ENCODE data around the gene TAF11.

The TAF11 gene

DNA sequence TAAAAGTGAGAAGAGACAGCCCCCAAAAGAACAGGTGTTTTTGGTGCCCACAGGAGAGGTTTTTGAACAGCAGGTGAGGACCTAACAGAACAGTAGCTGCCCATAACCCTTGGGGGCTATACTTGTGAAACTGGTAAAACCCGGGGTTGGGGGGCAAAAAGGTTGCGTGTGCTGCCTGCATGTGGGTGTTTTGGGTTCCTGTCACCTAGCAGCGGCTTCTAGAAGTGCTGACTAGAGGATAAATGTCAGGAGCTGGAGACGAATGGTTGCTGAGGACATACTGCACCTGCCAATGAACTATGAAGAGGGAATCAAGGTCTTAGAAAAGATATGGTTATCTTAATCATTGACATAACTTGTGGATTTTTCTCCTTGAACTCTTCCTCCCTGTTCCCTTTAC is 16.0 kb downstream of the TAF11 start:
- Histone ChIP-seq H3K9ac (ENCODE audit: low read depth in 1 of 2, low read length in 2 of 2) (no peak overlapping the region), H3K4me3 (ENCODE audit: low read length in 2 of 2) (no peak overlapping the region), H3K9me3 (ENCODE audit: control insufficient read depth in 2 of 2, low read length in 2 of 2) (no peaks in the 10 kb centered on the region), H3K27me3 (ENCODE audit: control insufficient read depth in 2 of 2, insufficient read depth in 2 of 2, low read length in 2 of 2) (no peaks in the 10 kb centered on the region), H3K4me1 (ENCODE audit: control insufficient read depth in 2 of 2, insufficient read depth in 2 of 2, low read length in 2 of 2) (peaks cover 5 to 11% of the 10 kb centered on the region in 2 donors), H3K36me3 (ENCODE audit: control insufficient read depth in 2 of 2, insufficient read depth in 2 of 2, low read length in 2 of 2) (peaks cover 35 to 56% of the 10 kb centered on the region in 2 donors), H3K27ac (ENCODE audit: low read depth in 2 of 2, low read length in 2 of 2) (no peak overlapping the region)

DNA sequence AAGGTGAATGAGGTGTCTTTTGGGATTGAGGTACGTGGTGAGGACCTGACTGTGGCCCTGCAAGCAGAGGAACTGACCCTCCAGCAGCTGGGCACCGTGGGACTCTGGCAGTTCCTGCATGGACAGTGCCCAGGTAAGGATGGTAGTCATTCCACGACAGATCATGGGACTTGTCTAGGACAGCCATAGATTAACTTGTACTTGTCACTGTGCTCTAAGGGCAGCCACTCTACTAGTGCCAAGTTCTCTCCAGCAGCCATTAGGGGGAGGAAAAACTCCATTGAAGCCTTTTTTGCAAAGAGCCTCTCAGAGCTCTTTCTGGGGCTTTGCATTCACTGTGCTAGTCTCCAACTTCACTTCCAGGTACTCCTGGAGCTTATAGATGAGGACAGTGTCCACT is 20.4 kb downstream of the TAF11 start:
- Histone ChIP-seq H3K4me3 (ENCODE audit: low read length in 2 of 2) (no peak overlapping the region), H3K4me1 (ENCODE audit: control insufficient read depth in 2 of 2, insufficient read depth in 2 of 2, low read length in 2 of 2) (no peaks in the 10 kb centered on the region), H3K9ac (ENCODE audit: low read depth in 1 of 2, low read length in 2 of 2) (no peak overlapping the region), H3K27ac (ENCODE audit: low read depth in 2 of 2, low read length in 2 of 2) (no peak overlapping the region), H3K27me3 (ENCODE audit: control insufficient read depth in 2 of 2, insufficient read depth in 2 of 2, low read length in 2 of 2) (no peaks in the 10 kb centered on the region), H3K9me3 (ENCODE audit: control insufficient read depth in 2 of 2, low read length in 2 of 2) (no peaks in the 10 kb centered on the region), H3K36me3 (ENCODE audit: control insufficient read depth in 2 of 2, insufficient read depth in 2 of 2, low read length in 2 of 2) (peaks cover 21 to 45% of the 10 kb centered on the region in 2 donors)

DNA sequence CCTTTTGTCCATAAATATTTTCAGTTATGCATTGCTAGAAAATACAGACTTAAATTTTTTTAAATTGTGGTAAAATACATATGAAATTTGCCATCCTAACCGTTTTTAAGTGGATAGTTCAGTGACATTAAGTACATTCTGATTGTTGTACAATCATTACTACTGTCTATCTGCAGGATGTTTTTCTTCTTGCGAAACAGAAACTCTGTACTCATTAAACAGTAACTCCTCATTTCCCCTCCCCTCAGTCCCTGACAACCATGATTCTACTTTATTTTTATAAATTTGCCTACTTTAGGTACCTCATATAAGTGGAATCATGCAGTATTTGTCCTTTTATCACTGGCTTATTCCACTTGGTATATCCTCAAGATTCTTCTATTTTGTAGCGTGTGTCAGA is 21.3 kb downstream of the TAF11 start:
- Histone ChIP-seq H3K9me3 (ENCODE audit: control insufficient read depth in 2 of 2, low read length in 2 of 2) (no peaks in the 10 kb centered on the region), H3K4me3 (ENCODE audit: low read length in 2 of 2) (no peak overlapping the region), H3K36me3 (ENCODE audit: control insufficient read depth in 2 of 2, insufficient read depth in 2 of 2, low read length in 2 of 2) (peaks cover 18 to 36% of the 10 kb centered on the region in 2 donors), H3K9ac (ENCODE audit: low read depth in 1 of 2, low read length in 2 of 2) (no peak overlapping the region), H3K4me1 (ENCODE audit: control insufficient read depth in 2 of 2, insufficient read depth in 2 of 2, low read length in 2 of 2) (no peaks in the 10 kb centered on the region), H3K27me3 (ENCODE audit: control insufficient read depth in 2 of 2, insufficient read depth in 2 of 2, low read length in 2 of 2) (no peaks in the 10 kb centered on the region), H3K27ac (ENCODE audit: low read depth in 2 of 2, low read length in 2 of 2) (no peak overlapping the region)

DNA sequence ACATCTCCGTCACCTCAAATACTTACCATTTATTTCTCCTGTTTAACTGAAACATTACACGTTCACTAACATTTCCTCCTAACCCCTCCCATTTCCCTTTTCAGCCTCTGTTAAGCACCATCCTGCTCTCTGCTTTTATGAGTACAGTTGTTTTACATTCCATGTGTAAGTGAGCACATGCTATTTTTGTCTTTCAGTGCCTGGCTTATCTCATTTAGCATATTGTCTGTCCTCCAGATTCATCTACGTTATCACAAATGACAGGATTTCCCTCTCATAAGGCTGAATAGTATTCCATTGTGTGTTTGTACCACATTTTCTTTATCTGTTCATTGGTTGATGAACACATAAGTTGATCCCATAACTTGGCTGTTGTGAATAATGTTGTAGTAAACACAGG is 22.7 kb downstream of the TAF11 start:
- Histone ChIP-seq H3K9me3 (ENCODE audit: control insufficient read depth in 2 of 2, low read length in 2 of 2) (no peaks in the 10 kb centered on the region), H3K36me3 (ENCODE audit: control insufficient read depth in 2 of 2, insufficient read depth in 2 of 2, low read length in 2 of 2) (peaks cover 8 to 23% of the 10 kb centered on the region in 2 donors), H3K9ac (ENCODE audit: low read depth in 1 of 2, low read length in 2 of 2) (no peak overlapping the region), H3K4me3 (ENCODE audit: low read length in 2 of 2) (no peak overlapping the region), H3K4me1 (ENCODE audit: control insufficient read depth in 2 of 2, insufficient read depth in 2 of 2, low read length in 2 of 2) (no peaks in the 10 kb centered on the region), H3K27me3 (ENCODE audit: control insufficient read depth in 2 of 2, insufficient read depth in 2 of 2, low read length in 2 of 2) (no peaks in the 10 kb centered on the region), H3K27ac (ENCODE audit: low read depth in 2 of 2, low read length in 2 of 2) (no peak overlapping the region)

DNA sequence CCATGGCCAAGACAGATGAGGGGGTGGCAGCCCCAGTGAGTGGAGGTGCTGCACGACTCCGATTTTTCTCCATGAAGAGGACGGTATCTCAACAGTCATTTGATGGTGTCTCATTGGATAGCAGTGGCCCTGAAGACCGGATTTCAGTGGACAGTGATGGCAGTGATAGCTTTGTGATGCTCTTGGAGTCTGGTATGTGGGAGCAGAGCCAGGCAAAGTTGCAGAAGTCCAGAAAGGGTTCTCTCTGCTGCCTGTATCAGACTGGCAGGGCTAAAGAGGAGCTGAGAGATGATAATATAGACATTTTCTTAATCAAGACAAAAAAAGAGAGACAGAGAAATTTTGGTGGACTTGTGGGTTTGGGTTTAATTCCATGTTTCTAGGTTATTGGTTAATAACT is 23.8 kb downstream of the TAF11 start:
- Histone ChIP-seq H3K27ac (ENCODE audit: low read depth in 2 of 2, low read length in 2 of 2) (no peak overlapping the region), H3K27me3 (ENCODE audit: control insufficient read depth in 2 of 2, insufficient read depth in 2 of 2, low read length in 2 of 2) (no peaks in the 10 kb centered on the region), H3K9me3 (ENCODE audit: control insufficient read depth in 2 of 2, low read length in 2 of 2) (no peaks in the 10 kb centered on the region), H3K36me3 (ENCODE audit: control insufficient read depth in 2 of 2, insufficient read depth in 2 of 2, low read length in 2 of 2) (peaks cover 15 to 32% of the 10 kb centered on the region in 2 donors), H3K4me1 (ENCODE audit: control insufficient read depth in 2 of 2, insufficient read depth in 2 of 2, low read length in 2 of 2) (no peaks in the 10 kb centered on the region), H3K9ac (ENCODE audit: low read depth in 1 of 2, low read length in 2 of 2) (no peak overlapping the region), H3K4me3 (ENCODE audit: low read length in 2 of 2) (no peak overlapping the region)

DNA sequence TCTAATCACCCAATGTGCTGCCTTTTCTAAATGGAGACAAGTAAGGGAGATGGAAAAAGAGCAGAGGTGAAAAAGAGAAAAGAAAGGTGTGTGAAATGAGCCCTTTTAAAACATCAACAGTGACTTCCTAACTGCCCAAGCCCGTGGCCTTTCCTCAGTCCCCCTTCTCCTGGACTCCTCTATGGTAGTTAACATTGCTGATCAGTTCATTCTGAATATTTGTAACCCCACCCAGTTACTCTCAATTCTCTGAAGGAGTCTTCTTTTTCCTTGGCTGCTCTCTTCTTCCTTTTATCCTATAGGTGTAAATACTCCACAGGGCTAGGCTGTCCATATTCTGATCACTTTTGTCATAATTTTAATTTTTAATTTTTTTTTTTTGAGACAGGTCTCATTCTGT is 27.1 kb downstream of the TAF11 start:
- Histone ChIP-seq H3K4me3 (ENCODE audit: low read length in 2 of 2) (no peak overlapping the region), H3K9me3 (ENCODE audit: control insufficient read depth in 2 of 2, low read length in 2 of 2) (no peaks in the 10 kb centered on the region), H3K4me1 (ENCODE audit: control insufficient read depth in 2 of 2, insufficient read depth in 2 of 2, low read length in 2 of 2) (no peaks in the 10 kb centered on the region), H3K9ac (ENCODE audit: low read depth in 1 of 2, low read length in 2 of 2) (no peak overlapping the region), H3K36me3 (ENCODE audit: control insufficient read depth in 2 of 2, insufficient read depth in 2 of 2, low read length in 2 of 2) (peaks cover 41 to 54% of the 10 kb centered on the region in 2 donors), H3K27me3 (ENCODE audit: control insufficient read depth in 2 of 2, insufficient read depth in 2 of 2, low read length in 2 of 2) (no peaks in the 10 kb centered on the region), H3K27ac (ENCODE audit: low read depth in 2 of 2, low read length in 2 of 2) (no peak overlapping the region)

DNA sequence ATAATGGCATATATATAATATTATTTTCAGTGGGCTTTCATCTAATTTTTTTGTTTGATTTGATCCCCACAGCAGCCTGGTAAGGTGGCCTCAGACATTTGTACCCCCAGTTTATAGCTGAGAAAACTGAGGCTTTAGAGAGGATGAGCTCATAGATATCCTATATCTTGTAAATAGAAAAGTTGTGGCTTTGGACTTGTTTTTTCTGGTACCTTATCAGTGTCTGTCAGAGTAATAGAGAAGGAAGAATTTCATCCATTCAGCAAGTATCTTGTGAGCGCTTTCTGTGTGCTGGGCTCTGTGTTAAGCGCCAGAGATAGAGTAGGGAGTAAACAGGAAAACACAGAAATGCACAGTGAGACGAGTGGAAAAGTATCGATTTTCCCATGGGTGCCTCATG is 27.9 kb downstream of the TAF11 start:
- Histone ChIP-seq H3K4me3 (ENCODE audit: low read length in 2 of 2) (no peak overlapping the region), H3K27ac (ENCODE audit: low read depth in 2 of 2, low read length in 2 of 2) (no peak overlapping the region), H3K36me3 (ENCODE audit: control insufficient read depth in 2 of 2, insufficient read depth in 2 of 2, low read length in 2 of 2) (peaks cover 41 to 58% of the 10 kb centered on the region in 2 donors), H3K4me1 (ENCODE audit: control insufficient read depth in 2 of 2, insufficient read depth in 2 of 2, low read length in 2 of 2) (no peaks in the 10 kb centered on the region), H3K27me3 (ENCODE audit: control insufficient read depth in 2 of 2, insufficient read depth in 2 of 2, low read length in 2 of 2) (no peaks in the 10 kb centered on the region), H3K9ac (ENCODE audit: low read depth in 1 of 2, low read length in 2 of 2) (no peak overlapping the region), H3K9me3 (ENCODE audit: control insufficient read depth in 2 of 2, low read length in 2 of 2) (no peaks in the 10 kb centered on the region)

DNA sequence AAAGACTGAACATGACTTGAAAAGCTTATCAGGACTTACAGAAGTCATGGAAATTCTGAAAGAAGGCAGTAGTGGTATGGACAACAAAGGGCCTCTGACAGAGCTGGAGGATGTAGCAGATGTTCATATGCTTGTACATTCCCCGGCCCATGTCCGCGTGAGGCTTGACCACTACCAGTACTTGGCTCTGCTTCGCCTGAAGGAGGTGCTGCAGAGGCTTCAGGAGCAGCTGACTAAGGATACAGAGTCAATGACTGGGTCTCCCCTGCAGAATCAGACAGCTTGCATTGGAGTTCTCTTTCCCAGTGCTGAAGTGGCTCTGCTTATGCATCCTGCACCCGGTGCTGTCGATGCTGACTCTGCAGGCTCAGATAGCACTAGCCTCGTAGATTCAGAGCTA is 29.2 kb downstream of the TAF11 start:
- no peak overlapping the region for H3K4me3 ChIP-seq (ENCODE audit: low read length in 2 of 2)
- H3K27me3 ChIP-seq (ENCODE audit: control insufficient read depth in 2 of 2, insufficient read depth in 2 of 2, low read length in 2 of 2) = no peaks in the 10 kb centered on the region
- H3K36me3 ChIP-seq (ENCODE audit: control insufficient read depth in 2 of 2, insufficient read depth in 2 of 2, low read length in 2 of 2) = peaks cover 41 to 53% of the 10 kb centered on the region in 2 donors
- H3K27ac ChIP-seq (ENCODE audit: low read depth in 2 of 2, low read length in 2 of 2) = no peak overlapping the region
- H3K4me1 ChIP-seq (ENCODE audit: control insufficient read depth in 2 of 2, insufficient read depth in 2 of 2, low read length in 2 of 2) = no peaks in the 10 kb centered on the region
- H3K9ac ChIP-seq (ENCODE audit: low read depth in 1 of 2, low read length in 2 of 2) = no peak overlapping the region
- no peaks in the 10 kb centered on the region for H3K9me3 ChIP-seq (ENCODE audit: control insufficient read depth in 2 of 2, low read length in 2 of 2)

DNA sequence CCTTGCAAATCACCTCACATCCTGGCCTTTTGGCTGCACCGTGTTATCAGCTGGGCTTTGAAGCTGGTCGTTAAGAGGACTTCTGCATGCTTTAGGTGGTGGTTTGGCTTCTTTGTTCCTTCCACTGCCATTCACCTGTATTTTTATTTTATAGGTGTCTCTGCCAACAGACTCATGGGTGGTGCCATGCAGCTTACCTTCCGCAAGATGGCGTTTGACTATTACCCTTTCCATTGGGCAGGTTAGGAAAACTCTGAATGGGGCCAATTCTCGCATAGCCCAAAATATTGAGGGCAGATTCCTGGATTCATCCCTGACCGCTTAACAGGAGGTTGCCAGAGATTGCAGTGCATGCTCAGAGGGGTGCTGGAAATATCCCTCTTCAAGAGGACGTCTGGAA is 32.4 kb downstream of the TAF11 start:
- H3K27me3 ChIP-seq (ENCODE audit: control insufficient read depth in 2 of 2, insufficient read depth in 2 of 2, low read length in 2 of 2) = no peaks in the 10 kb centered on the region
- H3K27ac ChIP-seq (ENCODE audit: low read depth in 2 of 2, low read length in 2 of 2) = no peak overlapping the region
- no peaks in the 10 kb centered on the region for H3K9me3 ChIP-seq (ENCODE audit: control insufficient read depth in 2 of 2, low read length in 2 of 2)
- no peak overlapping the region for H3K9ac ChIP-seq (ENCODE audit: low read depth in 1 of 2, low read length in 2 of 2)
- no peaks in the 10 kb centered on the region for H3K4me1 ChIP-seq (ENCODE audit: control insufficient read depth in 2 of 2, insufficient read depth in 2 of 2, low read length in 2 of 2)
- H3K4me3 ChIP-seq (ENCODE audit: low read length in 2 of 2) = no peak overlapping the region
- peaks cover 41 to 63% of the 10 kb centered on the region in 2 donors for H3K36me3 ChIP-seq (ENCODE audit: control insufficient read depth in 2 of 2, insufficient read depth in 2 of 2, low read length in 2 of 2)

DNA sequence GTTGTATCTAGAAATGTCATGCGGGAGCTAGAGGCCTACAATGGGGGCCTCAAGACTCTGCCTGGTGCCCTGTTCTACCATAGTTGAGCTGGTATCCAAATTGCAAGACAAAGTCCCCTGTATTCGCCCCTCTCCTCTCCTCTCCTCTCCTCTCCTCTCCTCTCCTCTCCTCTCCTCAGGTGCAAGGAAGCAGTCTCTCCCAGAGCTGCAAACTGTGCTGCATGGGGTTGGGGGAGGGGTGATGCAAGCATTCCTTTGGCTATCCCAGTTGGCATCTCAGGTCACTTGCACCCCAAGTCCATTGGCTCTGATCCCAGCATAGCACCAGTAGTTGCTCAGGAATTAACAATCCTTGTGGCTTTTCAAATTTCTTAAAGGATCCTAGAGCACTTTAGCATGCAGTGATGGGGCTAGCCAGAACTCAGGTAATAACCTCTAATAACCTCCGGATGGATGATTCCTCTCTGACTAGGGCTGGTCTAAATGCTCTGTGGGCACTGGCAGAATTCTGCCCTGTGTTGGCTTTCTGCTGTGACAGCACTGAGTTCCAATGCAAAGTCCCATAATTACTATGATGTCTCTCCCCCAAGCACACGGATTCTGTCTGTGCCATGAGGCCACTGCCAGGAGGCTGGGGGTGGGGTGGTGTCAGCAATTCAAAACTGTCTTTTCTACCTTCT is 35.3 kb downstream of the TAF11 start:
- Histone ChIP-seq H3K4me1 (ENCODE audit: control insufficient read depth in 2 of 2, insufficient read depth in 2 of 2, low read length in 2 of 2) (no peaks in the 10 kb centered on the region), H3K36me3 (ENCODE audit: control insufficient read depth in 2 of 2, insufficient read depth in 2 of 2, low read length in 2 of 2) (peaks cover 21 to 37% of the 10 kb centered on the region in 2 donors), H3K9ac (ENCODE audit: low read depth in 1 of 2, low read length in 2 of 2) (no peak overlapping the region), H3K27me3 (ENCODE audit: control insufficient read depth in 2 of 2, insufficient read depth in 2 of 2, low read length in 2 of 2) (no peaks in the 10 kb centered on the region), H3K27ac (ENCODE audit: low read depth in 2 of 2, low read length in 2 of 2) (no peak overlapping the region), H3K4me3 (ENCODE audit: low read length in 2 of 2) (no peak overlapping the region), H3K9me3 (ENCODE audit: control insufficient read depth in 2 of 2, low read length in 2 of 2) (no peaks in the 10 kb centered on the region)
